ENCODE measurements around the gene ELMO1. TPM values are rescaled to one million over a fixed set of nuclear protein-coding genes. Genes with fewer than 3 reads are reported as not detected.

Gene ELMO1
- total RNA-seq, 1 donor from 2014 or later, result 151 TPM

DNA sequence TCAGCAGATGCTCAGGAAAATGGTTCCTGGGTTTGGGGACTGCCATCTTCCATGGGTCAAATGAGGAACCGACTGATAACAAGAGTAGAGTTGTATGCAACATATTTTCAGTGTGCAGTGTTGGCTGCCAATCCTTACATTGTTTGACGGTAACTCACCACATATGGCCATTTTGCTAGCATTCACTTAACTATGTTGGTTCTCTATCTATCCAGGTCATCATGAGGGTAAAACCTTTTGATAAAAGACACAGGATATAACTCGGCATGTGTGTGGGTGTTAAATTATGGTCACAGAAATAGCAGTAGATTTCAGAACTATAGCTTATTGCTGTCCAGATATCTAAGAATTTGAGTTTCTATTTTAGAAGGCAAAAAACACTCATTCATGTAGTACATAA is 583.6 kb downstream of the ELMO1 start:
- no peak overlapping the region for H3K4me3 Mint-ChIP-seq (ENCODE audit: unreplicated experiment)
- H3K9me3 Mint-ChIP-seq (ENCODE audit: unreplicated experiment), result no peaks in the 10 kb centered on the region
- no peak overlapping the region for H3K27ac Mint-ChIP-seq (ENCODE audit: unreplicated experiment)
- H3K27me3 Mint-ChIP-seq (ENCODE audit: unreplicated experiment), result peaks cover 10% of the 10 kb centered on the region
- DNase-seq (ENCODE audit: low spot score), result no peak
- peaks cover 51% of the 10 kb centered on the region for H3K36me3 Mint-ChIP-seq (ENCODE audit: low read depth, unreplicated experiment)
- H3K4me1 Mint-ChIP-seq (ENCODE audit: unreplicated experiment), result peaks cover 30% of the 10 kb centered on the region
- TF ChIP-seq CTCF (IDR thresholded peaks at IDR 0.05; ENCODE audit: unreplicated experiment), result no peak

GRCh38 chr7:36863901-36864701 is 584.6 kb downstream of the ELMO1 start:
- H3K4me1 Mint-ChIP-seq (ENCODE audit: unreplicated experiment), result peaks cover 26% of the 10 kb centered on the region
- peaks cover 10% of the 10 kb centered on the region for H3K27me3 Mint-ChIP-seq (ENCODE audit: unreplicated experiment)
- peak overlapping the region; percentile 57 for H3K27ac Mint-ChIP-seq (ENCODE audit: unreplicated experiment)
- no peaks in the 10 kb centered on the region for H3K9me3 Mint-ChIP-seq (ENCODE audit: unreplicated experiment)
- H3K36me3 Mint-ChIP-seq (ENCODE audit: low read depth, unreplicated experiment), result peaks cover 50% of the 10 kb centered on the region
- DNase-seq (ENCODE audit: low spot score), result no peak
- TF ChIP-seq CTCF (IDR thresholded peaks at IDR 0.05; ENCODE audit: unreplicated experiment), result no peak
- peak overlapping the region; percentile 45 for H3K4me3 Mint-ChIP-seq (ENCODE audit: unreplicated experiment)

- no peaks in the 10 kb centered on the region for H3K9me3 Mint-ChIP-seq (ENCODE audit: unreplicated experiment)
- H3K36me3 Mint-ChIP-seq (ENCODE audit: low read depth, unreplicated experiment), result peaks cover 51% of the 10 kb centered on the region
- peaks cover 21% of the 10 kb centered on the region for H3K4me1 Mint-ChIP-seq (ENCODE audit: unreplicated experiment)
- TF ChIP-seq CTCF (IDR thresholded peaks at IDR 0.05; ENCODE audit: unreplicated experiment), result no peak
- DNase-seq (ENCODE audit: low spot score), result no peak
- H3K27me3 Mint-ChIP-seq (ENCODE audit: unreplicated experiment), result peaks cover 10% of the 10 kb centered on the region
- H3K27ac Mint-ChIP-seq (ENCODE audit: unreplicated experiment), result no peak overlapping the region
- H3K4me3 Mint-ChIP-seq (ENCODE audit: unreplicated experiment), result no peak overlapping the region
Measured at GRCh38 chr7:36862771-36863261, 585.8 kb downstream of the ELMO1 start.

DNA sequence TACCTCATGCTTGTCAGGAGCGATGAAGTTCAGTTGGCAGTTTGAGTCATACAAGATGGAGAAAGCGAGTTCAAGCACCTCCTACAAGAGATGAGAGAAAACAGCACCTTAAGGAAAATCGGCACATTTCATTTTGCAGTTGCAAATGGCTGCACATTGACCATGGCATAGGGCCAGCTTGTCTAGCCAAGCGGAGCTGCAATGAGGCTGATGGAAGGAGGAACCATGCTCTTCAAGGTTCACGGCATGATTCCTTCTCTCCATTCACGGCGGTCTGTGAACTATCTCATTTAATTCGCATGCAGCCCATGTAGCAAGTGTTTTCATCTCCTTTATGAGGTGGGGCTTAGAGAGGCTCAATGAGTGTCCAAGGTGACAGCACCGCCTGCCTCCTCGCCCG is 587.0 kb downstream of the ELMO1 start:
- peaks cover 51% of the 10 kb centered on the region for H3K36me3 Mint-ChIP-seq (ENCODE audit: low read depth, unreplicated experiment)
- no peak overlapping the region for H3K27ac Mint-ChIP-seq (ENCODE audit: unreplicated experiment)
- no peak for DNase-seq (ENCODE audit: low spot score)
- peaks cover 6% of the 10 kb centered on the region for H3K27me3 Mint-ChIP-seq (ENCODE audit: unreplicated experiment)
- no peak overlapping the region for H3K4me3 Mint-ChIP-seq (ENCODE audit: unreplicated experiment)
- no peaks in the 10 kb centered on the region for H3K9me3 Mint-ChIP-seq (ENCODE audit: unreplicated experiment)
- no peak for TF ChIP-seq CTCF (IDR thresholded peaks at IDR 0.05; ENCODE audit: unreplicated experiment)
- H3K4me1 Mint-ChIP-seq (ENCODE audit: unreplicated experiment), result peaks cover 21% of the 10 kb centered on the region

DNA sequence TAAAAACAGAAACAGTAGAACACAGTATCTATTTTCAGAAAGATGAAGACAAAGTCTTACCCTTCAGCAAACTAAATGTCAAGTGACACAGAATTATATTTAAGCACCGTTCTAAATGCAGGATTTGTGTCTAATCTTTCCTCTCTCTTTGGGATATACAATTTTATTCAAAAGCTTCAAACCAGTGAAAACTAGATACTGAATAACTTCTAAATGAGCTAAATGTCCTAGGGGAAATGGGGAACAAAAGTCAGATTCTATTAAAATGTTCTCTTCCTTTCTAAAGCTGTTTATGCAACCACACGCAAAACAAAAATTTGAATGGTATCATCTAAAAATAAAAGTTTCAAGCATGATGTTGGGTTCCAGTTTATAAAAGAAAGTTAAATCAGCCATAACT is 588.0 kb downstream of the ELMO1 start:
- peaks cover 21% of the 10 kb centered on the region for H3K4me1 Mint-ChIP-seq (ENCODE audit: unreplicated experiment)
- DNase-seq (ENCODE audit: low spot score), result no peak
- H3K27ac Mint-ChIP-seq (ENCODE audit: unreplicated experiment), result no peak overlapping the region
- peaks cover 6% of the 10 kb centered on the region for H3K27me3 Mint-ChIP-seq (ENCODE audit: unreplicated experiment)
- no peaks in the 10 kb centered on the region for H3K9me3 Mint-ChIP-seq (ENCODE audit: unreplicated experiment)
- H3K36me3 Mint-ChIP-seq (ENCODE audit: low read depth, unreplicated experiment), result peaks cover 51% of the 10 kb centered on the region
- TF ChIP-seq CTCF (IDR thresholded peaks at IDR 0.05; ENCODE audit: unreplicated experiment), result no peak
- no peak overlapping the region for H3K4me3 Mint-ChIP-seq (ENCODE audit: unreplicated experiment)

All from endothelial cell (in vitro differentiated cells).